ENCODE results near the gene TAS2R41.
"Not testable (repeated sequence)": the region's sequence is repeated elsewhere in the genome, so short reads cannot be mapped to it uniquely, and the experiment has no call there.

TAS2R41 gene

DNA sequence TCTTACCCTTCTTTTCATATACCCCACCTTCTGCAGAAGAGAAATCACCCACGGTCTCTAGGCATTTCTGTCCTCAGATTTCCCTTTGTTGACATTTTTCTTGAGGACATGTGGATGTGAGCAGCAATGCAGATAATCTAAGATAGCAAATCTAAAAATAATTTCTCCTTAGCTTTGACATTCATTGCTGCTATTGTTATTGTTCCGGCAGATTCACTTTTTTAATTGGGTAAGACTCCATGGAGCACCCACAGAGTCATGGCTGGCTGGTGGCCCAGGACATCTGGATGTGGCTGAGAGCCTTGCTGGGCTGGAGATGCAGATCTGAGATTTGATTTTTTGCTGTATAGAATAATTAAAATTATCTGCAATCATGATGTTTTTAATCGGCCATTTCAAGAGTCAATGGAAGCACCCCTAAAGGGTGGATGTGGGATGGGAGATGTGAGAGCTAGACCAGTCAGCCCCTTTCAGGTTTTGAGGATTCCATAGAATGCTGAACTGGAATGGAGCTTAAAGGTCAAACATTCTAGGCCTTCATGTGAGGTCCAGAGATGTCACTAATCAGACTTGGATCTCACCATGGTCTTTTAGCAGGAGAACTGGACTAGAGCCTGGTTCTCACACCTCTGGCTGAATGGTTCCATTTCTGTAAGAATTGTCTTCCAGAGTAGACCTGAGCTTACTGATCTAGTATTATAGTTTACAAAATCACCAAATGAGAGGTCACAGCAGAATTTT lies 37.5 kb downstream of the TAS2R41 start:
- H3K4me3 ChIP-seq (ENCODE audit: low read depth, low read length) = no peak overlapping the region

DNA sequence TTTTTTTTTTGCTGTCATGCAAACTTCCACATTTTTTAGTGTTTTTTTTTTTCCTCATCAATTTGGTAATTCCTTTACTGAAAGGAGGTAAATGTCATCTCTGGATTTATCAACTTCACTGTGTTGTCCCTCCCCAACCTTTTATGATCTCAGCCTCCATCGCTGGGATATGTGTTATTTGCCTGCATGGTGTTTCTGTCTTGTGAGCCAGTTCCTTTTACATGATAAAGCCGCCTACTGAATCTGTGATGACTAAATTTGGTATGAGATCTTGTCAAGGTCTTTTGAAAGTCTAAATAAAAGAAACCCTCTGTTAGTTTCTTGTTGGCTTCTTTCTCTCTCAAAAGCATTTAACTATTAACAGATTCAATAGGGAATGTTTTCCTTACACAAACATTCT lies 39.3 kb downstream of the TAS2R41 start:
- H3K4me3 ChIP-seq (ENCODE audit: low read depth, low read length) = no peak overlapping the region

DNA sequence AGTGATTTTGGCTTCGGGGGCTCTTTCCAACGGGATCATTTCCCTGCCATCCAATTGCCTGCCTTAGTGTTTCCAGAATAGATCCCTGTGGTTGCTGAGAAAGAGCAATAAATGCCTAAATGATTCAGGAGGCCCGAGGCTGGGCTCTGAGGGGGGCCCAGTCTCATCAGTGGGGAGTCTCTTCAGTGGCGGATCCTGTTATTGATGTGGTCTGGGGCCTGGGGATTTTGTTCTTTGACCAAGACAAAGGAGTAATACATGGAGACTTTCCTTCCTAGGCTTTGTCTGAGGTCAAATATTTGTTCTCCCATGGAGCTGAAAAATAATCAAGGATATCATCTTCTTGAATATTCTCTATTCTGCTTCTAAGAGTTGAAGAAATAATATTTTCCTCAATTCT lies 40.8 kb downstream of the TAS2R41 start:
- H3K4me3 ChIP-seq (ENCODE audit: low read depth, low read length) = no peak overlapping the region

DNA sequence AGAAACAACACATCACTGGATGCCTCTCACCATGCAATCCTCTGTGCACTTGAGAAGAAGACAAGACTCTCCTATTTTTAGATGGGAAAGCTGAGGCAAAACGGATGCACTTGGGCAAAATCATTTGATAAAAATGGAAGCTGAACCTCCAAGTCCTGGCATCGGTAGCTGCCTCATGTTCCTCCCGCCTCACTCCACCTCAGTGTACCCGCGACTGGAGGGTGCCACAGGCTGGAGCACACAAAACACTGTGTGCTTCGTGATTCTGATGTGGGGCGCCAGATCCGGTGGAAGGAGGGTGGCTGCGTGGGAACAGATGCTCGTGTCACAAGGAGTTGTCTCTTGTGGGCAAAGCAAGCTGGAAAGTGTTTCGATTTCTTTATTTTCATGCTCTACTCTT lies 41.3 kb downstream of the TAS2R41 start:
- H3K4me3 ChIP-seq (ENCODE audit: low read depth, low read length) = no peak overlapping the region

DNA sequence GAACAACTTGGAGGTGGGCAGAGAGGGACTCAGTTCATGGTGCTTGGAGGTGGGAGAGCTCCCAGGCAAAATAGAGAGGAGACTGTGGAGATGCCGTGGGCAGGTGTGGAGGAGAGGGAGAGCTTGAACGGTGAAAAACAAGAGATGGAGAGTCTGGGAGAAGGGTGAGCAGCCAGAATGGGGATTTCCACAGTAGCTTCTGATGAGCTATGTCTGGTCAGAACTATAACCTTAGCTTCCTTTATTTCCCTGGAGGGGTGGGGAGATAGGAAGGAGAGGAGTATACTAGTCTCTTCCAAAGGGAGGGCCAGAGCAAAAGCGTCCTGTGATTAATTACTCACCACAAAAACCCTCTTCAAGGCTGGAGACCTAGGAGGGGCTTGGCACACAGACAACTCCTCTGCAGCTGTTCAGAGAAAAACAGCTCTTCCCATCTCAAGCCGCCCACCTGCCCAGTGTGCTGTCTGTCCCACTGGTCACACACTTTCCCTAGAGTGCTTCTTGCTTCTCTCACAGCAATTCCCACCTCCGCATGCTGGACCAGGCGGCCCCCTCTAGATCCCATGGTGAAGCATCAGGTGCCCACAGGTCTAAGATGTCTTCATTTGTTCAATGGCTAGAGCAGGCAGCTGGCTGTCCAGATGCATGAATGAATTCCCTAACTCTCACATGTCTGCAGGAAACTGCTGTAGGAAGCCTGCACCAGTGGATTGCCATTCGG lies 41.9 kb downstream of the TAS2R41 start:
- H3K4me3 ChIP-seq (ENCODE audit: low read depth, low read length) = no peak overlapping the region

DNA sequence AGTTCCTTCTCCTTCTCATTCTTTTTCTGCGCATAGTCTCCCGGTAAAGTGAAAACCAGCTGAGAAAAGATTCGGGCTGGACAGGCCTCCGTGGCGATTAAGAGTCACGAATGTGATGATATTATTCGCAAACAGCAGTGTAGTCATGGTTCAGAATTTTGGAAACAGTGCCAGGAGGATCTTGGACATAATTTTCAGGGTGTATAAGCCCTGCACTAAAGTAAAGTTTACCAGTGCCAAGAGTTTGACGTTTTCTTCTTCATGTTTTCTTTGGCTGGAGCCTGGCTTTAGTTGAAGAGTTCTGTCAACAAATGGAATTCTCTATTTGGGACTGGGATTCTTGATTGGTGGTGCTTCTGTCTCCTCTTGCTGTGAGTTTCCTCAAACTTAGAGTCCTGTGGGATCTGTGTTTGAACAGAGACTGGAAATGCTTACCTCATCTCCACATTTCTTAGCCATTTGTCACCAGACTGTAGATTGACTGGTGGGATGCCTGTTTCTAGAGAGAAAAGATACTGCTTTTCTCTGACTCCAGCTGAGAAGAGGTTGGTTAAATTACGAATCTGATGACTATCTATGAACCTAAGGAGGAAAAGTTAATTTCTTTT lies 44.7 kb downstream of the TAS2R41 start:
- not testable (repeated sequence) for H3K4me3 ChIP-seq (ENCODE audit: low read depth, low read length)
